GM19395 (cell line): Measurements from ENCODE around the gene LARP1.
"Not testable (repeated sequence)": the region's sequence is repeated elsewhere in the genome, so short reads cannot be mapped to it uniquely, and the experiment has no call there.

Experiments
- ATAC-seq: cut with Tn5 transposase; IDR thresholded peaks from one replicate; pipeline ENCODE4 v1.9.1; 2021; ENCODE audit warnings: mild to moderate bottlenecking, moderate library complexity; ENCODE audit not compliant: unreplicated experiment

LARP1 gene

DNA sequence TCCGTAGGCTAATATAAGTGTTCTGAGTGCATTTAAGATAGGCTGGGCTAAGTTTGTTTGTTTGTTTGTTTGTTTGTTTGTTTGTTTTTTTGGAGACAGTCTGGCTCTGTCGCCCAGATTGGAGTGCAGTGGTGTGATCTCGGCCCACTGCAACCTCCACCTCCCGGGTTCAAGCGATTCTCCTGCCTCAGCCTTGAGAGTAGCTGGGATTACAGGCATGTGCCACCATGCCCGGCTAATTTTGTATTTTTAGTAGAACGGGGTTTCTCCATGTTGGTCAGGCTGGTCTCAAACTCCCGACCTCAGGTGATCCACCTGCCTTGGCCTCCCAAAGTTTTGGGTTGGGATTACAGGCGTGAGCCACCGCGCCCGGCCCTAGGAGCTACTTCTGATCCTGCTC lies 4.7 kb downstream of the LARP1 start:
- ATAC-seq = not testable (repeated sequence)

DNA sequence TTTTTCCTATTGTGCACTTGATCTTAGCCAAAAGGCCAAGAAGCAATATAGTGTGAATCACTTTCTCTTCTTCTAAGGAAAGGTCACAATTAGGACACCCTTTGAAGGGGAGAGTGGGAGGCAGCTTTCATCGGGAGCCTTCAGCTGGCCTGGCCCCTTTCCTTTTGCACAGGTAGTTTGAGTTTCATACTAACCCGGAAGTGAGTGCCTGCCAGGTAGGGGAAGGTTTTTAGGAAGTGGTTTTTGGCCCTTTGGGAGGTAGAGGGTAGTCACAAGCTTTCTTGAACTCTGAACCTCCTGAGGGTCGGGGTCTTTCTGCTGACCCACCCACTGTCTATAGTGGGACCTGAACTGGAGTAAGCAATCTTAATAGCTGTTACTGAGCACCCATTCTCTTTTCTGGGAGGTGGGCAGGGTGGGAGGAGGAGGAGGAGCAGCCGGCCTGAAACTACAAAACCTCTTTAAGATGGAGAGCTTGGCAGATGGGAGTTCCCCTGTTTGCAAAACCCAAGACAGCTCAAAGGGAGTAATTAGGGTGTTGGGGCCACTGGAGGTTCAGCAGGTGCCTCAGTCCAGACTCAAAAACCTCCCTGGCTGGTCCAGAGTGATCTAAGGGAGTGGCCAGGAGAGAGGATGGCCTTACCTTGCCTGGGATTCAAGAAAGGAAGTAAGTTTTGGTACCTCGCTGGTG lies 6.0 kb downstream of the LARP1 start:
- ATAC-seq = peak; percentile 45

DNA sequence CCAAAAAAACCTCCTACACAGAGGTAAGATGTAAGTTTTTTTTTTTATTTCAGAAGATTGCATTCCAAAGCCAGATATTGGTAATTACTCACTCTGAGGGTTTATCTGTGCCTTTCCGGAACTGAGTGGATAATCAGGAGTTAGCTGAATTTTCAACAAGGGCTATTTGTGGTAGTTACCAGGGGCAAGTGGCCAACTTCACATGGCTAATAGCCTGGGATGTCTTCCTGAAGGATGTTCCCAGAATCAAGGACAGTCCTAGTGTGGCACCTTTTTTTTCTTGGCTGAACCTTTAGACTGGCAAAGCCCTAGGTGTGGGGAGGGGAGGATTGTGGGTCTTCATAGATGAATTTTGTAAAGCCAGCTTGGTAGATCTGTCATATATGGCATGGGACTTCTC lies 7.1 kb downstream of the LARP1 start:
- no peak for ATAC-seq

DNA sequence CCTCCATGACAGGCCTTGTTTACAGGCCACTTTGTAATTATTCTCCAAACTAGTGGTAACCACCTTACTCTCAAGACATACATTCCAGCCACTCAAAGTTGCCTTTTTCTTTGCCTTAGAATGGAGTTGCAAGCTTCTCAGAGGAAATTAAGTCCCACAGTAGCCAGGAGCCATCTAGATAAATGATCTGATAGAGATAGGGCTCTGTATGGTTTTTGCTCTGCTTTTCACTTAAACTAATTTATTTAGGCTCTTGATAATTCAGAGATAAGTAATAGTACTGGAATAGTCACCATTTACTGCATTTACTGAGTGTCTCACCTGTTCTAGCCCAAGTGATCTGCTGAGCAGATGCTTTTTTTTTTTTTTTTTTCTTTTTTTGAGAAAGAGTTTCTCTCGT lies 7.5 kb downstream of the LARP1 start:
- no peak for ATAC-seq

DNA sequence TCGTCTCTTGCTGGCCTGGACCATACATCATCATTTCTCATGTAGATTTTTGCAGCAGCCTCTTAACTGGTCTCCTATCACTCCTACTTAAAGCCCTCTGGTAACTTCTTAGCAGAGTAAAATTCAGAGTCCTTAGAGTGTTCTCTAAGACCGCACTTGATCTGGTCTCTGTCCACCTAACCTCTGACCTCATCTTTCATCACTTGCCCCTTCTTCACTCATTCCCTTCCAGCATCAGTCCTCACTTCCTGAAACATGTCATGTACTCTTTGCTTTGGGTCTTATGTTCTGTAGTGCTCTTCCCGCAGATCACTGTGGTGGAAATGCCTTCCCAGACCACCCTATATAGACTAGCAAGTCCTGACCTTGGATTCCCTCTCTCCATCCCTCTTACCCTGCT lies 9.8 kb downstream of the LARP1 start:
- no peak for ATAC-seq

DNA sequence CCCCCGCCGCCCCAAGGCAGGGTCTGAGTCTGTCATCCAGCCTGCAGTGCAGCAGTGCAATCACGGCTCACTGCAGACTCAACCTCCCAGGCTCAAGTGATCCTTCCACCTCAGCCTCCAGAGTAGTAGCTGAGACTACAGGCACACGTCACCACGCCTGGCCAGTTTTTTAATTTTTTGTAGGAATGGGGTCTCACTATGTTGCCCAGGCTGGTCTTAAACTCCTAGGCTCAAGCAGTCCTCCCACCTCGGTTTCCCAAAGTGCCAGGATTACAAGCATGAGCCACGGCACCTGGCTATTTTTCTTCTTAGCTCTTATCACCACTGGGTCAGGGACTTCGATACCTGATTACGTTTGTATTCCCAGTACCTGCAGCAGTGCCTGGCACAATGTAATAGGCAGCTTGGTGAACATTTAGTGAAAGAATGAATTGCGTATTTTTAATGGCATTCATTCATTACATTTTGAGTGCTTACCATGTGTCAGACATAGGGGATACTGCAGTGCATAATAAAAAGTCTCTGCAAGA lies 10.3 kb downstream of the LARP1 start:
- no peak for ATAC-seq

DNA sequence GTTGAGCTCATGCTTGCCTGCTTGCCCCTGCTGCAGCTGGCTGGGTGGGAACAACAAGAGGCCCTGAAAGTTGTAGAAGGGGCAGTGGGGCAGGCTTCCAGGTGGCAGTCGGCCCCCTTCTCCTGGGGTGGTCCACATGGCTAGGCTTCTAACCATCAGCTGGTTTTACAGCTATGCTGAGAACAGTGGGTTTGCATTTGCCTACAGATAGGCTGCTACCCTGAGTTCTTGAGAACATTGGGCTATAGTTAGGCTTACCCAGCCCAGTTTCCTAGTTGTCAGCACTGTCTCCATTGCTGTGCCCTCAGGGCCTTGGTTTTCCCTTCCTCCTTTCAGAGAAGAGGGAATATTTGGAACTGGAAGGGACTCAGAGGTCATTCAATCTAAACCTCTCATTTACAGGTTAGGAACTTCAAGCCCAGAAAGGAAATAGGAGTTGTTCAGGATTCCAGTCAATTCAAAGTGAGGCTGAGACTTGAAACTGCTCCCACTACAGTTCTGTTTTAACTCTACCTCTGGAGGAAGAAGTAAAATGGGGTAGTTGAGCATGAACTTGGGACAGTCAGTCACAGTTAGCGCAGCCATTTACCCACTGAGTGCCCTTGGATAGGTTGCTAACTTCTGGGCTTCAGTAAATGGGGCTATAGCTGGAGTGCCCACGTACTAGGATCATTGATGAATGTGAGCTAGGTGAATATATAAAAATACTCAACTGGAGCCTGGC lies 11.5 kb downstream of the LARP1 start:
- no peak for ATAC-seq

DNA sequence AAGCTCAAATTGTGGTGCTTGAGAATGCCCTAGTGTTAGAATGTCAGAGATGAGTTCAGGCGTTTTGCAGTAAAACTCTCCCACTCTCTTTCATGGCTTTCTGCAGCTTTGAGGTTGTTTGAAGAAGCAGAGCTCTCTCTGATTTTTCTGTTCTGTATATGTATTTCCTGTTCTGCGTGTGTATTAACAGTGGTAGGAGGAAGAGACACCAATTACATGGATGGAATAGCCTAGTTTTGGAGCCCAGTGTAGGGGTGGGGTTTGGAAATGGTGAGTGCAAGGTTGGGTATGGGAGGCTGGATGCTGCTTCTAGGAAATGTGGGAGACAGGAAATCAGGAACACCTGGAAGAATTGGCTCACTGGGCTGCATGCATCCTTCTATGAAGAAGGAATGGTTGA lies 12.4 kb downstream of the LARP1 start:
- no peak for ATAC-seq

DNA sequence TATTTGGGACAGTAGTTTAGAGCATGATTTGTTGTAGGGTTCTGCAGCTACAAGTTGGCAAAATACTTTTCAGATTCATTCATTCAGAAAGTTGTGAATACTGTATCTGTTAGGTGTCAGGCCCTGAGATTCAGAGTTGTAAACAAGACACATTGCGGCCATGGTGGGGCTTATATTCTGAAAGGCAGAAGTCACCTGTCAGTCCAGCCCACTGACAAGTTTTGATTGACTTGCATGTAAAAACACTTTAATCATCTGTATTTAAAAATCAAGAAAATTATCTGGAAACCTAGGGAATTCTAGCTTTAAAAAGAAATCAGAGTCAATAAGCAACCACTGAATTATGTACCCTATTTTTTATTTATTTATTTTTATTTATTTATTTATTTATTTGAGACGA lies 13.0 kb downstream of the LARP1 start:
- no peak for ATAC-seq

DNA sequence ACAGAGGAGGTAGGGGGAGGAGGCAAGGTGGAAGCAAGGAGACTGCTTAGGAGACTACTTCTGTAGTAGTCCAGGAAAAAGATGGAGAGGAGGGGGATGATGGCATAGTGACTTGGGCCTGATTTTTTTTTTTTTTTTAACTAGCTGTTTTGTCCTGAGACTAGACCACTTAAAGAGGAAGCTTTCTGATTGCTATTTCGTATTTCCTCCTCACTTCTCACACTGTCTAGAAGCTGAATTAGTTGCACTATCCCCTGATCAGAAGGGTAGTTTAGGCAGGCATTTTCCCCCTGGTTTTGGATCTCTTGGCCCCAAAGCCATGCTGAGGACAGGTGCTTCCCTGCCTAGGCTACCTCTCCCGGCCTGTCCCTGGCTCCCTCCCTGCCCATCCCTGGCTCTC lies 14.9 kb downstream of the LARP1 start:
- ATAC-seq = peak; percentile 49

DNA sequence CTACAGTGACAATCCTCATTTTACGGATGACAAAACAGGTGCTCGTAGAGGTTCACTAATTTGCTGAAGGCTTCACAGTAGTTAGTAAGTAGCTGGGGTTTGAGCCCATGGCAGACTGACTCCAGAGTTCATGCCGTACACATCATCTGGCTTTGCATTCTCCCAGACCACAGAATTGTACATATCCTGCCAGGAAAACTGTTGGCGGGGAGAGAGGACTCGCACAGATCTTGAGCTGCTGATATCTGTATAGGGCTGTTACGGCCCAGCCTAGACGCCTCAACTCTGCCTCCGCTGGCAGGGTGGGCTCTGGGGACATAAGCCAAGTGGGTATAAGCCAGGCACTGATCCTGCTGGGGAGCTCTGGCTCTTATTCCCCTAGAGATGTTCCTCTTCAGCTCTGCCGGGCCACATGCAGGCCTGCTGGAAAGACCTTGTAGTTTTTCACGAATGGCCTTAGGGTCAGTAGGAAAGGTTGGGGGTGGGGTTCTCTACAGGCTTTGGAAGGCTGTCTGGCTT lies 16.3 kb downstream of the LARP1 start:
- no peak for ATAC-seq

DNA sequence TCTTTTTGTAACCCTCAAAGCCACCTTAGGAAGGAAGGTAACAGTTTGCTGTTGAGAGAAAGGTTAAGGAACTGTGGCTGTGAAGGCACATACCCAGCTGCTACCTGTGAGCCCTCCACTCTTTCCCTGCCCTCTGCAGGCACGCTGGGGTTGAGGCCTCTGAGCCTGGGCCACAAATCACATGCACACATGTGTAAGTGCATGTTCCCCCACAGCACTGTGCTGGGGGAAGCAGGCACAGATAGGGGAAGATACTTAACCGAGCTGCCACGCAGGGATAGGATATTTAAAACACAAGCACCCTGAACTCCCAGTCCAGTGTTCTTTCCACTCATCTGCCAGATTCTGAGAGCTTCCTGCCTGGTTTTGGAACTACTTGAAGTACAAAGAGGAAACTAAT lies 18.1 kb downstream of the LARP1 start:
- ATAC-seq = no peak

DNA sequence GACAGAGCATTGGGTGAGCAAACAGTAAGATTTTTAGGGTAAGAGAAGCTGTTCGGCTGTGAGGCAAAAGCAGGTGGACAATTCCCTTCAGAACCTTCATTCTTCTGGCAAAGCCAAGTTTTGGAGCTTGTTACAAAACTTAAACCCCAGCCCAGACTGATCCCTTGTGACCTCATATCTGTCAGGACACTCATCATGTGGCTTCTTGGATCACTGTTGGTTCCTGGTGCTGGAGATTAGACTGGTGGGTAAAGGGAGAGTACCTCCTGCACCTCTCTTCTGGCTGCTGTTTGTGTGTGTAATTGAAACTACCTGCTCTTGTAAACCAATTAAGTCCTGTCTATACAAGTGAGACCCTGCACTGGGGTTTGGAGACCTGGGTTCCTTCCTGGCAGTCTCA lies 21.0 kb downstream of the LARP1 start:
- ATAC-seq = no peak

DNA sequence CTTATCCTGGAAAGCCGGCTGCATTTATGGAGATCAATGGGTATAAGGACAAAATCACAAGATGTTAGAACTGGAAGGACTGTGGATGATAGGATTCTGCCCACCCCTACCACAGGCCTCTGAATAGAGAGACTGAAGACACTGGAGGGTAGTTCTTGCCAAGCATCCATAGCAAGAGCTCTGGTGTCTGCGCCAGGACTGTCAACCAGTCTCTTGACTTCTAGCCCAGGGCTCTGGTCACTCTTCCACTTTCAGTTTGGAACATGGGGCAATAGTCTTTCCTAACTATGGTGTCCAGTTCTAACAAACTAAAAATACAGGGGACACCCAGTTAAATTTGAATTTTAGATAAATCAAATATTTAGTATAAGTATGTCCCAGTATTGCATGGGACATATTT lies 23.4 kb downstream of the LARP1 start:
- ATAC-seq = no peak

DNA sequence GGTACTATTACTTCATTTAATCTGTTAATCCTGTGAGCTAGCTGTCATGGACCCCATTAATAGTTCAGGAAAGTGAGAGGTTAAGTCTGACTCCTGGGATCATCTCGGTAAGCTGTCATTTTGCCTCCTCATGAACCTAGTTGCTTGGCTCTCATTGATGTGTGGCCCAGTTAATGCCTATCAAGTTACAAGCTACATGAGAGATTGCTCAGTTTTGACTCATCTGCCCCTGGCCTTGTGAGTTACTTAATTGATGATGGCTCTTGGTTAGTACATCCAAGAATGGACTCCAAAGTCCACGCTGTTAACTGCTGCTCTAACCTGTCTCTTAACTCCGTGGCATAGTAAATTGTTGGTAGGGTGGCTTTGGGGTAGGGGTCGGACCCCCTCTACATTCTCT lies 23.9 kb downstream of the LARP1 start:
- ATAC-seq = no peak

DNA sequence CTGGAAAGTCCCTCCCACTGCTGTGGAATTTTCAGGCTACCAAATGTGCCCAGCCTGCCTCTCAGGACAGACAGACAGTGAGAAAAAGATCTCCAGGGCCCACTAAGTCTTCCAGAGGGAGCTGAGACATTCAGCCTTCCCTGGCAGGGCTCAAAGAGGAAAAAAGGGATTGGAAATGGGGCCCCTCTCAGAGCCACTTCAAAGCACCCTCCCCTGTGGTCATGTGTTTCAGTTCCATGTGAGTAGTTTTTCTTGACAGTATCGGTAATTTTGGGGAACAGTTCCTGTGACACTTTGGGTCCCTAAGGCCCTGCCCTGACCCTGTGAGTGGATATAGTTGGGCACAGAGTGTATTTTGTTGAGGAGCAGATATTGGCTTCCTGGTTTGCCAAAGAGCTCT lies 25.0 kb downstream of the LARP1 start:
- ATAC-seq = no peak

DNA sequence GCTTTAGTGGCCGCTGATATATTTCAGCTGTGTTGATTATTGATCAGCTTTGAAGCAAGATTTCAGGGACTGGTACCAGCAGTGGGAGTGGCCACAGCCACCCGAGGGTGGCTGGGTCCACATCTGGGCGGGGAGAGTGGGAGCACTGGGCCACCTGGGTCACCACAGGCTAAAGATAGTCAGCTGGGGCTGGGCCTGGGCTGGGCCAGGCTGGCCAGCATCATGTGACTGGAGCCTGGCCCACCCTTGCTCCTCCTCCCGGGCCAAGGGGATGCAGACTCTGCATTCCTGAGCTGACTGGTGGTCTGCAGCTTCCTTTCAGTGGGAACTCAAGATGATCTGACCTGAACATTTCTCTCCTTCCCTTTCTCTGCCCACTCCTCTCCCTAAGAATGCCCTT lies 27.1 kb downstream of the LARP1 start:
- ATAC-seq = no peak

DNA sequence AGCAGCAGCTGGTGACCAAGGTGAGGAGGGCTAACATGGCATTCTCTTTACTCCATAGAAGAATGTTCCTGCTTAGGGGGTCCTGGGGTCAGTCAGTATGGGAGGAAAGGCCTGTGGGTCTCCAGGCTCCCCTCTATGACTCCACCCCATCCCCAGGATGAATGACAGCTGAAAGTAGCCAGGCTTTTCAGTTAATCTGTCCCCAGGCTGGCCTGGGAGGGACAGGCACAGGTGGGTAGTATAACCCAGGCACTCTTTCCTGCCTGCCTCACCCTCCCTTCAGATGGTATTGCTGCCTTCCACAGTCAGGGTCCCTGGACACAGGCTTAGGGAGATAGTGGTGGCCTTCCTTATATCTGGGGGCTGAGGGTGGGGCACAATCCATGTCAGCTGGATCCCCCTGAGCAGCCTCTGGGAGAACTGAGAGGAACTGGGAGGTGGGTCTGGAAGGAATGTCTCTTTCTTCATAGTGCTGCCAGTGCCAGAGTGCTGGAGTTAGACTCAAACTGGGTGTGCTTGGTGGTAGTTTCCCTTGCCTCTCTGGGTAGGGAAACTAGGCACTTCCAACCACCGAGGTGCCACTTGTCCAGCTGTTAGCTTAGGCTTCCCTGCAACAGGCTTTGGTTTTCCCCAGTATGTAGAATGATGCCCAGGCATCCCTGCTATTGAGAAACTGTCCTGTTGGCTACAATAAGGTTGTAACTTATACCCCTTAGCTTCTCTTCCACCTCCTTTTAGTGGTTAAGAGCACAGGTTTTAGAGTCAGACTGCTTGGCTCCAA lies 27.8 kb downstream of the LARP1 start:
- ATAC-seq = peak; percentile 28

DNA sequence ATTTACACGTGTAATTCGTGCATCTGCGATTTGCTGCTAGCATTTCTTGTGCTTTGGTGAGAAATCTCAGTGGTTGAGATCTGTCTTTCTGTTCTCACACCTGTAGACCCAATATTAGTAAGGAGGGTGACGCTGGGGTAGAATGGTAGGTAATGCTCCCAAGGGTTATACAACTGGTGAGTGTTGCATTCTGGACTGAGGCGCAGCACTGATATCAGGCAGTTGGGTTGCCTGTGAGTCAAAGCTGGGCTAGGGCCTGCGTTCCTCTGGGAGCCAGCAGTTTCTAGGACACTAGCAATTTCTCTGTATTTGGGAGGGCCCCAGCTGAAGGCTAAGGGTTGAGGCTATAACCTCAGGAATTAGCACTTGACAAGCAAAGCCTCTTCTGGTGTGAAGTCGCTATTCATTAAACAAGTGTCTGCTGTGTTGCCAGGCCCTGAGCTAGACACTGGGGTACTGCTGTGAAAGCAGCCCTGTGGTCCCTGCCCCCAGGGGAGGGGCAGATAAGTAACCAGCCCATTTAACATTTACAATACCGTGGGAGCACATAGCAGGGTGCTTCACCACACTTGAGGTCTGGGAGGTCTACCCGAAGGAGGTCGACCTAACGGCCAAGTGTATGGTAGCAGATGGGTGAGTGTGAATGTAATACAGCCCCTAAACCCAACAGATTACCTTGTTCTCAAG lies 28.7 kb downstream of the LARP1 start:
- peak; percentile 73 for ATAC-seq

DNA sequence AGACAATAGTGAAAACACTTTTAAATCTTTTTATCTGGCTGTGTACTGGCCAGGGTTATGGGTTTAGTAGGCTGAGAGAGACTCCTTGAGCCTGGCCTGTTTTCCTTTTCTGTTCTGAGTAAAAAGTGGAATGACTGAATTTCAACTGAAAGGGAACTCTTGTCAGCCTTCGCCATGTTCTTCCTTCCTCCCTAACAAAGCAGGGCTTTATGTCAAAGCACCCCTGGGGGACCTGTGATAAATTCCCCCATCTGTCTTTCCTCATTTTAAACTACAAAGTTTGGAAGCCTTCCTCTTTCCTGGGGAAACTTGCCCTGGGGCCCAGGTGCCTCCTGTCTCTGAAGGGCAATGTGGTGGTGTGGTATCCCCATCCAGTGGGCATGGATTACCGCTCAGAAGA lies 29.7 kb downstream of the LARP1 start:
- ATAC-seq = no peak

DNA sequence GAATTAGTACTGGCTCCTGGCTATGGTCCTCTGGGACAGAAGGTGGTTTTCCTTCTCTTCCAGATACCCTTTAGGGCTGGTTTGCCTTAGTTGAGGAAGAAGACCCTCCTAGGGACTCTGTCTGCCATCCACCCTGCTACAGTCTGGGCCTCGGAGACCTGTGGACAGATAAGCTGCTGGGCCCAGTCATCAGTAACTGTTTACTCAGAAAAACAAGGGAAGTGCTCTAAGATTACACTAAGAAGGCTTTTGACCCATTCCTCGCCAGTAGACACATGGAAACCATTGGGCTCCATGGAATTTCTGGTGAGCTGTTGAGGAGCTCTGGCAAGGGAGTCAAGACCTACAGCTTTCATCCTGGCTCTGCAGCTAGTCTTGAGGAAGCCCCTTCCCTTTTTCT lies 31.2 kb downstream of the LARP1 start:
- ATAC-seq = no peak
